WERI-Rb-1 (cell line): ENCODE measurements around the gene STK11.
A peak's percentile ranks its signal among the peaks of the same experiment; 100 is the strongest.

Experiments
- DNase-seq: peaks from one replicate; pipeline ENCODE4 v3.0.0-alpha.2; 2020
- H3K27ac ChIP-seq: fragments of 250-450 bp; sonication (Bioruptor Pico); 2 replicates; pipeline ENCODE4 v1.5.1; 2020; ENCODE audit warnings: mild to moderate bottlenecking, moderate library complexity
- H3K27me3 ChIP-seq: fragments of 250-450 bp; sonication (Bioruptor Pico); 2 replicates; pipeline ENCODE4 v1.5.1; 2021; ENCODE audit warnings: mild to moderate bottlenecking, low read depth, moderate library complexity; ENCODE audit not compliant: insufficient read depth, severe bottlenecking
- H3K36me3 ChIP-seq: fragments of 250-450 bp; sonication (Bioruptor Pico); 2 replicates; pipeline ENCODE4 v1.5.1; 2020; ENCODE audit warnings: mild to moderate bottlenecking, moderate library complexity
- H3K4me3 ChIP-seq: 2 replicates; pipeline ENCODE4 v1.5.1; 2011; ENCODE audit warnings: low read depth, mild to moderate bottlenecking, control low read depth, low read length
- H3K9me3 ChIP-seq: fragments of 250-450 bp; sonication (Bioruptor Pico); 2 replicates; pipeline ENCODE4 v1.5.1; 2021; ENCODE audit warnings: mild to moderate bottlenecking, moderate library complexity; ENCODE audit not compliant: severe bottlenecking
- TF ChIP-seq, protein P1 (sequence below): IDR thresholded peaks from 2 replicates; pipeline ENCODE4 v1.5.1; 2011; ENCODE audit warnings: low read depth, mild to moderate bottlenecking, control low read depth, inconsistent platforms, low read length

The STK11 gene

DNA sequence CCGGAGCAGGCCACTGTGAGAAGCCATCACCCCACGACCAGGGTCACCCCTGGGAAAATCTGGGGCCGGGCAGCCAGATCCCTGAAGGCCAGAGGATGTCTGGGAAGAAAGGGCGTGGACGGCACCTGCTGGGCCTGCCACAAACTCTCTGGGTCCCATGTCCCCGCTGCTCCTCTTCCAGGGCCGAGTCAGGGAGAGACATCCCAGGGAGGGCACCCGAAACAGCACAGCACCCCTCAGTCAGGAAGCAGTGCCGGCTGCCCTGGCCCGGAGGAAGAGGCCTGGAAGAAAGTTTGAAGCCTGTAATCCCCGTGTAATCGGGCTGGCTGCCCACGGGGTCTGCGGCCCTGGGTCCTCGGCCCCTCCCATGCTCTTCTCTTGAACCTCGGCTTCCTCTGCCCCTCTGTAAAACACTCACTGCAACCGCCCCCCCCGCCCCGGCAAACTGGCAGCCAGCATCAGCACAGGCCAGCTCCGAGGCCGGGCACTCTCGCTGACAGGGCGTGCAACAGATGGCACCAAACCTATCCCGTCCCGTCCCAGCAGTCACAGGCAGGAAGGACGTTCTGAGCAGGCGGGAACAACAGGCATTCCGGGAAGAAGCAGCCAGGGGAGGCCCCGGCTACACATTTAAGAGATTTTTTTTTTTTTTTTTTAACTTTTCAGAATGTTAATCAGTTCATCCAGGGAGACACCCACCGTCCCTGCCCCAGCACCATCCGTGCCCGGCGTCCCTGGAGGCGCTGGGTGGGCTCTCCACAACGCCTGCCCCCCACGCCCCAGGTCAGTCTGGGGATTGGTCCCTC lies 33.0 kb upstream of the STK11 start:
- peak; percentile 42 for DNase-seq
- Histone ChIP-seq H3K27ac (peak overlapping the region; percentile 63), H3K9me3 (no peaks in the 10 kb centered on the region), H3K4me3 (peak overlapping the region; percentile 68), H3K27me3 (no peaks in the 10 kb centered on the region), H3K36me3 (no peaks in the 10 kb centered on the region; the same call in 1 of the 2 replicates)
- TF ChIP-seq, protein P1, sequence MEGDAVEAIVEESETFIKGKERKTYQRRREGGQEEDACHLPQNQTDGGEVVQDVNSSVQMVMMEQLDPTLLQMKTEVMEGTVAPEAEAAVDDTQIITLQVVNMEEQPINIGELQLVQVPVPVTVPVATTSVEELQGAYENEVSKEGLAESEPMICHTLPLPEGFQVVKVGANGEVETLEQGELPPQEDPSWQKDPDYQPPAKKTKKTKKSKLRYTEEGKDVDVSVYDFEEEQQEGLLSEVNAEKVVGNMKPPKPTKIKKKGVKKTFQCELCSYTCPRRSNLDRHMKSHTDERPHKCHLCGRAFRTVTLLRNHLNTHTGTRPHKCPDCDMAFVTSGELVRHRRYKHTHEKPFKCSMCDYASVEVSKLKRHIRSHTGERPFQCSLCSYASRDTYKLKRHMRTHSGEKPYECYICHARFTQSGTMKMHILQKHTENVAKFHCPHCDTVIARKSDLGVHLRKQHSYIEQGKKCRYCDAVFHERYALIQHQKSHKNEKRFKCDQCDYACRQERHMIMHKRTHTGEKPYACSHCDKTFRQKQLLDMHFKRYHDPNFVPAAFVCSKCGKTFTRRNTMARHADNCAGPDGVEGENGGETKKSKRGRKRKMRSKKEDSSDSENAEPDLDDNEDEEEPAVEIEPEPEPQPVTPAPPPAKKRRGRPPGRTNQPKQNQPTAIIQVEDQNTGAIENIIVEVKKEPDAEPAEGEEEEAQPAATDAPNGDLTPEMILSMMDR, result no peak

DNA sequence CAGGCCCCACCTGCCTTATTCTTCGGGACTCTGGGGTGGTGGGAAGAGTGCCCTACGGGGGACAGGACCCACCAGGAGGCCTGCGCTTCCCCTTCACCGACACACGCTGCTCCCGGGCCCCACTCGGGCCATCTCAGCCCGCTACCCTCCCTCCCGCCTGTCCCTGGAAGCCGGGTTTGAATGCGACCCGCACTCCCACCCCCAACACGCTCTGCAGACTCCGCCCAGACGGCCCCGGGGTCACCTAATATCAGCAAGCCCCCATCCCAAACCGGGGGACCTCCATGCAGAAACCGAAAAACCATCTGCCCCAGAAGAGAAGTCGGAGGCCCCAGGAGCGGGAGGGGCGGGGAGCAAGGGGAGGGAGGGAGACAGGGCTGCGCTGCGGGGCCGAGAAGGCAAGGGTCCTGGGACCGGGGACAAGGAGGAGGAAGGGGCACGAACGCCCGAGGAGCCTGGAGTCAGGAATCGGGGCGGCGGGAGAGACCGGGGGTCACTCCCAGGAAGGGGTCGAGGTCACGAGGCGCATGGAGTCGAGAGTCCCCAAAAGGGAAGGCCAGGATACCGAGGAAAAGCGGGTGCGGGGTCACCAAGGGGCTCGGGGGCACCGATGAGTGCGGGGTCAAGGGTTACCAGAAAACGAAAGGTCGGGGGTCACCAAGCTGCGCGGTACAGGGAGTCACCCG lies 32.3 kb upstream of the STK11 start:
- no peaks in the 10 kb centered on the region; the same call in 1 of the 2 replicates for H3K36me3 ChIP-seq
- no peak for DNase-seq
- no peaks in the 10 kb centered on the region for H3K27me3 ChIP-seq
- TF ChIP-seq, protein P1, result no peak
- no peaks in the 10 kb centered on the region for H3K9me3 ChIP-seq
- H3K4me3 ChIP-seq, result peak overlapping the region; percentile 68
- H3K27ac ChIP-seq, result peak overlapping the region; percentile 63

DNA sequence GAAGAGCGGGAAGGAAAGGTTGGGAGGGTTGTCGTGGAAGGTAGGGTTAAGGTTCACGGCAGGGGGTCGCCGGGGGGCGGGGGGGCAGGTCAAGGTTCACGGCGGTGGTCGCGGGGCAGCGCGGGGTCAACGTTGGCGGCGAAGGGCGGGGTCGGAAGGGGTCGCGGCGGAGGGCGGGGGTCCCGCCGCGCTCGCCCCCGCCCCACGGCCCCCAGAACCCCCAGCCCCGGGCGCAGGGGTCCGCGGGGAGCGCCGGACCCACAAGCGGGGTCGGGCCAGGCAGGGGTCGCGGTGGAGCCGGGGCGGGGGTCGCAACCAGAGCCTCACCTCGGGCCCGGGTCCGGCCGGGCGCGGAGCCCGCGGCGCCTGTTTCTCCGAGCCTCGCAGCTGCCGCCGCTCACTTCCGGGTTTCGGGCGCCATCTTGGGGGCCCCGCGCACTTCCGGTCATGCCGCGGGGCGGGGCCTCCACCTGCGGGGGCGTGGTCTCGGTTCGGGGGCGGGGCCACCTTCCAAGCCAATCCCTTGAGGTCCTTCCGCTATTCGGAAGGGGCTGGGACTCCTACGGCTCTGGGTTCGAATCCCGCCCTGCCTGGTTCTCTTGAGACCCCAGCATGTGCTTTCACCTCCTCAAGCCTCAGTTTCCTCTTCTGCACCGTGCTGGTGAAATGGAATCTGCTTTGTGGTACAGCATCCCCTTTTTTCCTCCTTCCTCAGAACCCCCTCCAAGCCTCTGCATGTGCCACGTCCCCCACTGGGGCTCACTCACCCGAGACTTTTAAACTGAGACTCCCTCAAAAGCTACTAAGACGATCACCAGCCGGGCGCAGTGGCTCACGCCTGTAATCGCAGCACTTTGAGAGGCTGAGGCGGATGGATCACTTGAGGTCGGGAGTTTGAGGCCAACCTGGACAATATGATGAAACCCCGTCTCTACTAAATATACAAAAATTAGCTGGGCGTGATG lies 31.5 kb upstream of the STK11 start, which contains the start of gene SBNO2:
Gene SBNO2, minus strand, starts transcription at position 424 of the 965 bp plus-strand sequence. CDS start 19,992 bp downstream, outside the sequence.
- Histone ChIP-seq H3K9me3 (no peaks in the 10 kb centered on the region), H3K27ac (peak within 1 kb of the TSS; percentile 63), H3K4me3 (peak within 1 kb of the TSS; percentile 68), H3K27me3 (no peaks in the 10 kb centered on the region), H3K36me3 (no peaks in the 10 kb centered on the region)
- DNase-seq, result peak; percentile 91
- TF ChIP-seq, protein P1, result no peak

DNA sequence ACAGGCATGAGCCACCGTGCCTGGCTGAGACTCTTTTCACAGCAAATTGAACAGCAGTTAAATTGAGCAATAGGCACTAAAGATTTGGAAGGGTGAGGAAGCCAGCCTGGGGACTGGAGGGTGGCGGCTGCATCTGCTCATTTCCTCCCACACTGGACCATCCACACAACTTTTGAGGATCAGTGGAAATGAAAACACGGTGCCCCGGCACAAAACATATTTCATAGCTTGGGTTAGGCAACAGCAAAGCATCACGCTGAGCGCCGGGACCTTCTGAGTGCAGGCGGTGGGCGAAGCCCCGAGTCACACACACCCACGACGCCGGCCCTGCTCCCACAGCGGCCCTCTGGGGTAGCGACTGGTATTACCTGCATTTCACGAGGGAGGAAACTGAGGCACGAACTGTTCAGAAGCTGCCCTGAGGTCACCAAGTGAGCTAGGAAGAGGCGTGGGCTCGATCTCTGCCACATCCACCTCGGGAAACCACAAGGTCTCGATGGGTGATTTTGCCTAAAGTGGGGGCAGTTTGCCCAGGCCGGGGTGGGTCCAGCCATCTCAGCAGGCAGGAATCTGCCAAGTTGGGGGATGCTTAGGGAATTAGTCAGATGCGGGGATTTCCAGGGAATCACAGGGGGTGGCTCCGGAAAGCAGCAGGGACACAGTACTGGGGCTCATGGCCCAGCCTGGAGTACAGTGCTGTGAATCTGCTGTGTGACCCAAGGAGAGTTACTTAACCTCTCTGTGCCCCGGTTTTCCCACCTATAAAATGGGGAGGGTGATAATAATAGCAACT lies 28.1 kb upstream of the STK11 start:
- Histone ChIP-seq H3K4me3 (no peak overlapping the region), H3K9me3 (no peaks in the 10 kb centered on the region), H3K27ac (no peak overlapping the region), H3K36me3 (no peaks in the 10 kb centered on the region), H3K27me3 (no peaks in the 10 kb centered on the region)
- DNase-seq, result no peak
- TF ChIP-seq, protein P1, result no peak

DNA sequence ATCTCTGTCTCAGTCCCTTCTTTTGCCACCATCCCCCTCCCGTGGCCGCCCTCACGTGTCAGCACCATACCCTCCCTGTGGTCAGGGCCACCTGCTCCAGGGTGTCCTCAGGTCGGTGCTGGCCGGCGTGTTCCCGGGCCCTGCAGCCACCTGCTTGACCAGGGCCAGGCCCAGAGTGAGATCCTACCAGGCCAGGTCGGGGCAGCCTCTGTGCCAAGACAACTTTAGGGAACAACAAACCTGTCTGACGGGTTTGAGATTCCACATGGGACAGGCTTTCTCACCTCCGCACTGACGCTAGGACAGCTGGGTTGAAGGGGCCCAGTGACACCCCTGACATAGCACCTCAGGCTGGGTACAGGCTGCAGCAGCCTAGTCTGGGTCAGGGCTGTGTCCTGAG lies 24.0 kb upstream of the STK11 start:
- Histone ChIP-seq H3K9me3 (no peaks in the 10 kb centered on the region), H3K36me3 (no peaks in the 10 kb centered on the region), H3K27ac (no peak overlapping the region; the same call in 1 of the 2 replicates), H3K27me3 (no peaks in the 10 kb centered on the region), H3K4me3 (no peak overlapping the region)
- peak; percentile 22 for DNase-seq
- TF ChIP-seq, protein P1, result no peak
